GM12864 (cell line): ENCODE measurements around the gene E4F1.

Experiments used
- DNase-seq: peaks from one replicate; pipeline ENCODE4 v3.0.0-alpha.2; 2011; ENCODE audit warnings: low read depth
- H3K4me3 ChIP-seq: 2 replicates; pipeline ENCODE4 v1.5.1; 2011; ENCODE audit warnings: mild to moderate bottlenecking, low read depth, low read length, control low read depth
- TF ChIP-seq, protein P1 (sequence below): IDR thresholded peaks from 2 replicates; pipeline ENCODE4 v1.5.1; 2011; ENCODE audit warnings: low read depth, mild to moderate bottlenecking, moderate library complexity, low read length, control low read depth, inconsistent platforms; ENCODE audit errors: missing control alignments

E4F1 gene

GRCh38 chr16:2284001-2284770 is 60.8 kb downstream of the E4F1 start:
- no peak for DNase-seq
- H3K4me3 ChIP-seq = no peak overlapping the region
- TF ChIP-seq, protein P1, sequence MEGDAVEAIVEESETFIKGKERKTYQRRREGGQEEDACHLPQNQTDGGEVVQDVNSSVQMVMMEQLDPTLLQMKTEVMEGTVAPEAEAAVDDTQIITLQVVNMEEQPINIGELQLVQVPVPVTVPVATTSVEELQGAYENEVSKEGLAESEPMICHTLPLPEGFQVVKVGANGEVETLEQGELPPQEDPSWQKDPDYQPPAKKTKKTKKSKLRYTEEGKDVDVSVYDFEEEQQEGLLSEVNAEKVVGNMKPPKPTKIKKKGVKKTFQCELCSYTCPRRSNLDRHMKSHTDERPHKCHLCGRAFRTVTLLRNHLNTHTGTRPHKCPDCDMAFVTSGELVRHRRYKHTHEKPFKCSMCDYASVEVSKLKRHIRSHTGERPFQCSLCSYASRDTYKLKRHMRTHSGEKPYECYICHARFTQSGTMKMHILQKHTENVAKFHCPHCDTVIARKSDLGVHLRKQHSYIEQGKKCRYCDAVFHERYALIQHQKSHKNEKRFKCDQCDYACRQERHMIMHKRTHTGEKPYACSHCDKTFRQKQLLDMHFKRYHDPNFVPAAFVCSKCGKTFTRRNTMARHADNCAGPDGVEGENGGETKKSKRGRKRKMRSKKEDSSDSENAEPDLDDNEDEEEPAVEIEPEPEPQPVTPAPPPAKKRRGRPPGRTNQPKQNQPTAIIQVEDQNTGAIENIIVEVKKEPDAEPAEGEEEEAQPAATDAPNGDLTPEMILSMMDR = no peak

GRCh38 chr16:2284797-2285576 is 61.6 kb downstream of the E4F1 start:
- no peak overlapping the region for H3K4me3 ChIP-seq
- DNase-seq = no peak
- TF ChIP-seq, protein P1 = no peak
